Gastroesophageal sphincter (tissue), 4 donors: ENCODE measurements around the gene MAML3. TPM values are rescaled to one million over a fixed set of nuclear protein-coding genes. Genes with fewer than 3 reads are reported as not detected.

Experiments used
- ATAC-seq: fragments of 150-250 bp; one replicate; pipeline ENCODE4 v1.9.1; 2016; ENCODE audit warnings: mild to moderate bottlenecking, moderate library complexity
- H3K27ac ChIP-seq, 4 donors: fragments of 200-600 bp; sonication (generic) in 3 of 4; 1 replicate in 3 of 4; 2 replicates in 1 of 4; pipeline ENCODE4 v1.5.1; 2016 to 2019
- H3K27me3 ChIP-seq: fragments of 200-600 bp; sonication (generic); one replicate; pipeline ENCODE4 v1.5.1; 2019
- H3K36me3 ChIP-seq, 2 donors: fragments of 200-600 bp; sonication (generic); one replicate each; pipeline ENCODE4 v1.5.1; 2019; ENCODE audit warnings: control low read depth in 1 of 2
- H3K4me1 ChIP-seq, 3 donors: fragments of 200-600 bp; sonication (generic); 1 replicate in 2 of 3; 2 replicates in 1 of 3; pipeline ENCODE4 v1.5.1; 2016 to 2019; ENCODE audit warnings: control low read depth in 2 of 3
- H3K4me3 ChIP-seq, 2 donors: fragments of 200-600 bp; sonication (generic); one replicate each; pipeline ENCODE4 v1.5.1; 2019; ENCODE audit warnings: mild to moderate bottlenecking in 1 of 2, moderate library complexity in 1 of 2
- H3K9me3 ChIP-seq, 3 donors: fragments of 200-600 bp; sonication (generic); one replicate each; pipeline ENCODE4 v1.5.1; 2017 to 2019; ENCODE audit warnings: control low read depth in 2 of 3
- CTCF ChIP-seq, 4 experiments: fragments of 200-600 bp in 2 of 4; fragments of 450-650 bp in 2 of 4; sonication (generic) in 1 of 4; IDR thresholded peaks; one replicate each; pipeline ENCODE4 v1.5.1; 2017 to 2019; ENCODE audit warnings: antibody characterized with exemption in 4 of 4, mild to moderate bottlenecking in 2 of 4, moderate library complexity in 2 of 4
- EP300 ChIP-seq: sonication (generic); formaldehyde crosslinking; IDR thresholded peaks from one replicate; pipeline ENCODE4 v1.6.1; 2017; ENCODE audit warnings: antibody characterized with exemption, mild to moderate bottlenecking
- POLR2A ChIP-seq, 2 donors: fragments of 450-650 bp; IDR thresholded peaks; one replicate each; pipeline ENCODE4 v1.6.1; 2017; ENCODE audit warnings: antibody characterized with exemption in 2 of 2, mild to moderate bottlenecking in 2 of 2, moderate library complexity in 1 of 2
- POLR2AphosphoS5 ChIP-seq: sonication (generic); formaldehyde crosslinking; IDR thresholded peaks from one replicate; pipeline ENCODE4 v1.6.1; 2017; ENCODE audit warnings: antibody characterized with exemption
- WGBS, 2 donors: methylation state at CpG; one replicate each; pipeline ENCODE4 v1.1.5; 2018; ENCODE audit warnings: low coverage in 1 of 2; 5-methylcytosine and 5-hydroxymethylcytosine counted together
- total RNA-seq, 4 donors: library from RNA; depleted of rRNA; stranded (reverse); fragments of >200 nt; gene quantifications; one replicate each; pipeline ENCODE4 v1.1.0, GENCODE V29; 2016

MAML3 gene
- total RNA-seq, 4 donors from 2014 or later = 5.3 to 10.6 (median 9.3) TPM

DNA sequence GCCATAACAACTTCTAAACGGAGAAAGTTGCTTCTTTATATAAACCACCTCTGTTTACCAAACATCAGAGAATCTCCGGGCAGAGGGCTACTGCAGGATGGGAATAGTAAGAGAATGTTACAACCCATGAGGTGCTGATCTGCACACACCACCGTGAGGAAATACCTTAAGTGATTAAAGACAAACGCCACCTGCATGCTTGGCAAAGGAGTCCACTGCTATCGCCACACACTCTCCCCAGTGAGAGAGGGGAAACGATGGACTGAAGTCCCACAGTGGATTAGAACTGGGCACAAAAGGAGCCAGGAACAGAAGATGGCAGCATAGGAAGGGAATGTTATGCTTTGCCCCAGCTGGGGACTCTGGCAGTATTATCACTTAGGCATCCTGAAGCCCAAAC lies 15.6 kb downstream of the MAML3 start:
- Histone ChIP-seq H3K36me3 (no peaks in the 10 kb centered on the region), H3K4me1 (peaks cover 0 to 19% (median 0%) of the 10 kb centered on the region in 3 donors), H3K27me3 (no peaks in the 10 kb centered on the region), H3K9me3 (no peaks in the 10 kb centered on the region), H3K27ac (no peak overlapping the region), H3K4me3 (no peak overlapping the region)
- no peak for TF ChIP-seq POLR2AphosphoS5
- TF ChIP-seq EP300 = no peak
- no peak for TF ChIP-seq CTCF (IDR thresholded peaks at IDR 0.05)
- no peak for TF ChIP-seq POLR2A (IDR thresholded peaks at IDR 0.05)
- 44 to 86% methylated on average over 3 to 6 of the region's 6 CpGs for WGBS, 2 donors
- ATAC-seq = no peak

DNA sequence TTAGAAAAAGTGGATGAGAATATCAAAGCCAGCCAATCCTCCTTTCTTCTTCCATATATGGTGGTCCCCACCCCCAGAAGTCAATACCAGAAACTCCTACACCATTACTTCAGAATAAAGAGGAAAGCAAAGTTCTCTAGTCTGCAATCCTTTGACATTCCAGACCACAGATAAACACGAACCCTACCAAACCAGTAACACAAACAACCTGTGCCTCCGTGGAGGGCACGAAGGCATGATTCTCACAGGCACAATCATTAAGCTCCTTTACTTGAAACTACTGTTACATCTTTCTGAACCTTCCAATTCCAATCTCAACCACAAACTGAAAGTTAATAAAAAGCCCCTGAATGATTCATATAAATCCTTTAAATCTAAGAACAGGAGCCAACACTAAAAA lies 16.3 kb downstream of the MAML3 start:
- H3K4me1 ChIP-seq = peaks cover 0 to 19% (median 0%) of the 10 kb centered on the region in 3 donors
- H3K36me3 ChIP-seq = no peaks in the 10 kb centered on the region
- no peak for ATAC-seq
- WGBS, 2 donors = 43 to 55% methylated on average over 3 of the region's 3 CpGs
- TF ChIP-seq POLR2A (IDR thresholded peaks at IDR 0.05) (no peak), EP300 (no peak), POLR2AphosphoS5 (no peak), CTCF (IDR thresholded peaks at IDR 0.05) (no peak)
- H3K27me3 ChIP-seq = no peaks in the 10 kb centered on the region
- no peak overlapping the region for H3K4me3 ChIP-seq
- H3K9me3 ChIP-seq = no peaks in the 10 kb centered on the region
- H3K27ac ChIP-seq = no peak overlapping the region

DNA sequence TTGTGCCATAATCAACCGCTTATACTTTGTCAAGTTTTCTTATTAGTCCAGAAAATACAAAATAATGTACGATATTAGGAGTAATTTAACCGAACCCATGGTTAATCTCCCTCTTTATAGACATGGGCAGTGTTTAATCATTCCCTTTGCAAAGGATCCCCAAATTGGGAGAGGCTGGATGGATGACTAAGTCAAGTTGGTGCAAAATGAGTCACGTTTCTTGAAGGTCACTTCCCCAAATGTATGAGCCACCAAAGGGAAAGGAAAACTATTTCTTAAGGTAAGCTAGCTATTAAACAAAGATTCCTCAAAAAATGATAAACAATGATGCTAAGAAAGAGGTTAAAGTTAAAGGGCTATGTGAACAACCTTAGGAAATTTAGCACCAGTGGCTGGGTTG lies 17.5 kb downstream of the MAML3 start:
- Histone ChIP-seq H3K4me3 (no peak overlapping the region), H3K27ac (no peak overlapping the region), H3K36me3 (no peaks in the 10 kb centered on the region), H3K27me3 (no peaks in the 10 kb centered on the region), H3K4me1 (peaks cover 0 to 19% (median 0%) of the 10 kb centered on the region in 3 donors), H3K9me3 (no peaks in the 10 kb centered on the region)
- TF ChIP-seq POLR2AphosphoS5 (peak; percentile 65), CTCF (IDR thresholded peaks at IDR 0.05) (no peak)
- no peak for ATAC-seq
- WGBS, 2 donors = 64 to 78% methylated on average over 4 of the region's 4 CpGs

- no peak for ATAC-seq
- Histone ChIP-seq H3K36me3 (no peaks in the 10 kb centered on the region), H3K9me3 (no peaks in the 10 kb centered on the region), H3K4me3 (no peak overlapping the region), H3K27ac (no peak overlapping the region), H3K27me3 (no peaks in the 10 kb centered on the region), H3K4me1 (peaks cover 0 to 19% (median 0%) of the 10 kb centered on the region in 3 donors)
- 32 to 41% methylated on average over 7 to 8 of the region's 8 CpGs for WGBS, 2 donors
- no peak for TF ChIP-seq CTCF (IDR thresholded peaks at IDR 0.05)
- TF ChIP-seq POLR2A (IDR thresholded peaks at IDR 0.05) = no peak
- no peak for TF ChIP-seq EP300
- peak; percentile 19 for TF ChIP-seq POLR2AphosphoS5
These were observed 18.4 kb downstream of the MAML3 start for GRCh38 chr4:140135529-140136088.

DNA sequence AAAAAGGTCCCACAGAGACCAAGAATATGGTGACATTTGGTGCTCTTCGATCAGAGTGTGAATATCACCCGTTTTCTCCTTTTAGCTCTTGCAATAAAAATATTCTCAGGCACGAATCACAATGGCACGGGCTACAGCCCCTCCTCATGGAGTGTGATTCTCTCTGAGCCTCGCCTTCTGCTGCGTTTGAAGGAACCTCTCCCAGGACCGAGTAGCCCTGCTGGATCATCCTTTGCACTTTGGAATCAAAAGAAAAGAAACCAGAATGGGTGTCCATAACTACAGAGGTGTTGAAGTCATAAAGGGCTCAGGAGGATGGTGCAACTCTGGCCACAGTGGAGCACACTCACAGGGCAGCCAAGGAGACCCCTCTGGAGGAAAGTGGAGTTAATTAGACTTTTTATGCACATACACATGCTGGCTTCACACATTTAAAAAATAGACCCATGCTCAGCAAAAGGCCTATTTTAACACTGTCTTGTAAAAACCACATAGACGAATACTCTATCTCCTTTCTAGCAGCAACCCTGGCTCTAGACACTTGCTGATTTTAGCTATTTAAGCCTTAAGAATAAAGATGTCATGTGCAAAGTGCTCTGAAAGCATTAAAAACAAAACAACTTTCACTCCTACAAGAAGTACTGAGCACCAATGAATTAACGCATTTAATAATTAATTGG lies 19.1 kb downstream of the MAML3 start:
- ATAC-seq = no peak
- H3K4me3 ChIP-seq = no peak overlapping the region
- H3K27ac ChIP-seq = no peak overlapping the region
- TF ChIP-seq POLR2AphosphoS5 (no peak), EP300 (no peak)
- no peaks in the 10 kb centered on the region for H3K9me3 ChIP-seq
- no peaks in the 10 kb centered on the region for H3K36me3 ChIP-seq
- WGBS, 2 donors = 72 to 78% methylated on average over 8 to 9 of the region's 9 CpGs
- H3K4me1 ChIP-seq = peaks cover 0 to 19% (median 0%) of the 10 kb centered on the region in 3 donors
- no peaks in the 10 kb centered on the region for H3K27me3 ChIP-seq
